ENCODE results near the gene SIX5.

DNA sequence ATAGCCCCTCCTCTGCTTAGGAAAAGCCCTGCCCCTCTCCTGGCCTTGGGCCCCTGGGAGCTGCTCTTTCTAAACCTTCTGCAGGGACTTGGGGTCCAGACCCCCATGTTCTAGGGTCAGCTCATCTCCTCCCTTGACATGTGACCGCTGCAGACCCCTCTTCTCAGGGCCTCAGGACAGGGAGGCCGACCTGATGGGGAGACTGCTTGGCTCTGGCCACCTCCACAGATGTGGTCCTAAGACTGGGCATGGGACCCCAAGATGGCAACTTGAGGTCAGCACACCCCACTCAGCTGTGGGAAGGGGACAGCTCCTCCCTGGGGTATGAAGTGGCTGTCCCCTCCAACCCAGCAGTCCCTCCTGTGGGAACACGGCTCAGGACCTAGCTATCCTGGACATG, 3.9 kb upstream of the SIX5 start:
- TF ChIP-seq, protein P1, sequence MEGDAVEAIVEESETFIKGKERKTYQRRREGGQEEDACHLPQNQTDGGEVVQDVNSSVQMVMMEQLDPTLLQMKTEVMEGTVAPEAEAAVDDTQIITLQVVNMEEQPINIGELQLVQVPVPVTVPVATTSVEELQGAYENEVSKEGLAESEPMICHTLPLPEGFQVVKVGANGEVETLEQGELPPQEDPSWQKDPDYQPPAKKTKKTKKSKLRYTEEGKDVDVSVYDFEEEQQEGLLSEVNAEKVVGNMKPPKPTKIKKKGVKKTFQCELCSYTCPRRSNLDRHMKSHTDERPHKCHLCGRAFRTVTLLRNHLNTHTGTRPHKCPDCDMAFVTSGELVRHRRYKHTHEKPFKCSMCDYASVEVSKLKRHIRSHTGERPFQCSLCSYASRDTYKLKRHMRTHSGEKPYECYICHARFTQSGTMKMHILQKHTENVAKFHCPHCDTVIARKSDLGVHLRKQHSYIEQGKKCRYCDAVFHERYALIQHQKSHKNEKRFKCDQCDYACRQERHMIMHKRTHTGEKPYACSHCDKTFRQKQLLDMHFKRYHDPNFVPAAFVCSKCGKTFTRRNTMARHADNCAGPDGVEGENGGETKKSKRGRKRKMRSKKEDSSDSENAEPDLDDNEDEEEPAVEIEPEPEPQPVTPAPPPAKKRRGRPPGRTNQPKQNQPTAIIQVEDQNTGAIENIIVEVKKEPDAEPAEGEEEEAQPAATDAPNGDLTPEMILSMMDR (tag by site-specific recombination; IDR thresholded peaks at IDR 0.05) = no peak
- TF ChIP-seq ZNF239 (tag by site-specific recombination; IDR thresholded peaks at IDR 0.05) = no peak
- TF ChIP-seq, protein P2, sequence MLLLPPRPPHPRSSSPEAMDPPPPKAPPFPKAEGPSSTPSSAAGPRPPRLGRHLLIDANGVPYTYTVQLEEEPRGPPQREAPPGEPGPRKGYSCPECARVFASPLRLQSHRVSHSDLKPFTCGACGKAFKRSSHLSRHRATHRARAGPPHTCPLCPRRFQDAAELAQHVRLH (tag by site-specific recombination; IDR thresholded peaks at IDR 0.05) = no peak
- TF ChIP-seq, protein P3, sequence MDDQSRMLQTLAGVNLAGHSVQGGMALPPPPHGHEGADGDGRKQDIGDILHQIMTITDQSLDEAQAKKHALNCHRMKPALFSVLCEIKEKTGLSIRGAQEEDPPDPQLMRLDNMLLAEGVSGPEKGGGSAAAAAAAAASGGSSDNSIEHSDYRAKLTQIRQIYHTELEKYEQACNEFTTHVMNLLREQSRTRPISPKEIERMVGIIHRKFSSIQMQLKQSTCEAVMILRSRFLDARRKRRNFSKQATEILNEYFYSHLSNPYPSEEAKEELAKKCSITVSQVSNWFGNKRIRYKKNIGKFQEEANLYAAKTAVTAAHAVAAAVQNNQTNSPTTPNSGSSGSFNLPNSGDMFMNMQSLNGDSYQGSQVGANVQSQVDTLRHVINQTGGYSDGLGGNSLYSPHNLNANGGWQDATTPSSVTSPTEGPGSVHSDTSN (CRISPR knock-in tag; IDR thresholded peaks at IDR 0.05) = no peak
- no peak for TF ChIP-seq PRDM1 (tag by site-specific recombination; IDR thresholded peaks at IDR 0.05)
- no peak for TF ChIP-seq EGR2 (tag by site-specific recombination; IDR thresholded peaks at IDR 0.05; ENCODE audit: low read depth)
- no peak for TF ChIP-seq YY1 (tag by site-specific recombination; IDR thresholded peaks at IDR 0.05)
- no peak for TF ChIP-seq ZNF623 (tag by site-specific recombination; IDR thresholded peaks at IDR 0.05)
- no peak for TF ChIP-seq GLI4 (tag by site-specific recombination; IDR thresholded peaks at IDR 0.05)
- TF ChIP-seq OVOL3 (tag by site-specific recombination; IDR thresholded peaks at IDR 0.05) = no peak
- TF ChIP-seq TCF7L2 (IDR thresholded peaks at IDR 0.05; ENCODE audit: borderline replicate concordance, low read depth, low read length) = no peak
- no peak for TF ChIP-seq KLF1 (tag by site-specific recombination; IDR thresholded peaks at IDR 0.05)
